GM12873 (cell line): ENCODE measurements around the gene CLCN5.
A peak's percentile ranks its signal among the peaks of the same experiment; 100 is the strongest.

Source experiments
- TF ChIP-seq, protein P1 (sequence below): IDR thresholded peaks from 2 replicates; pipeline ENCODE4 v1.5.1; 2012; ENCODE audit warnings: low read depth, mild to moderate bottlenecking, moderate library complexity, low read length, control low read depth; ENCODE audit not compliant: insufficient read depth; ENCODE audit errors: missing control alignments

Gene CLCN5

DNA sequence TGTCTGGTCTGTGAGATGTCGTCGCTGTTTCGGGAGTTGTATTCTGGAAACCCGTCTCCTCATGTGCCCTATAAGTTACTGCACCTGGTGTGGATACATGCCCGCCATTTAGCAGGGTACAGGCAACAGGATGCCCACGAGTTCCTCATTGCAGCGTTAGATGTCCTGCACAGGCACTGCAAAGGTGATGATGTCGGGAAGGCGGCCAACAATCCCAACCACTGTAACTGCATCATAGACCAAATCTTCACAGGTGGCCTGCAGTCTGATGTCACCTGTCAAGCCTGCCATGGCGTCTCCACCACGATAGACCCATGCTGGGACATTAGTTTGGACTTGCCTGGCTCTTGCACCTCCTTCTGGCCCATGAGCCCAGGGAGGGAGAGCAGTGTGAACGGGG, 41.7 kb upstream of the CLCN5 start:
- TF ChIP-seq, protein P1, sequence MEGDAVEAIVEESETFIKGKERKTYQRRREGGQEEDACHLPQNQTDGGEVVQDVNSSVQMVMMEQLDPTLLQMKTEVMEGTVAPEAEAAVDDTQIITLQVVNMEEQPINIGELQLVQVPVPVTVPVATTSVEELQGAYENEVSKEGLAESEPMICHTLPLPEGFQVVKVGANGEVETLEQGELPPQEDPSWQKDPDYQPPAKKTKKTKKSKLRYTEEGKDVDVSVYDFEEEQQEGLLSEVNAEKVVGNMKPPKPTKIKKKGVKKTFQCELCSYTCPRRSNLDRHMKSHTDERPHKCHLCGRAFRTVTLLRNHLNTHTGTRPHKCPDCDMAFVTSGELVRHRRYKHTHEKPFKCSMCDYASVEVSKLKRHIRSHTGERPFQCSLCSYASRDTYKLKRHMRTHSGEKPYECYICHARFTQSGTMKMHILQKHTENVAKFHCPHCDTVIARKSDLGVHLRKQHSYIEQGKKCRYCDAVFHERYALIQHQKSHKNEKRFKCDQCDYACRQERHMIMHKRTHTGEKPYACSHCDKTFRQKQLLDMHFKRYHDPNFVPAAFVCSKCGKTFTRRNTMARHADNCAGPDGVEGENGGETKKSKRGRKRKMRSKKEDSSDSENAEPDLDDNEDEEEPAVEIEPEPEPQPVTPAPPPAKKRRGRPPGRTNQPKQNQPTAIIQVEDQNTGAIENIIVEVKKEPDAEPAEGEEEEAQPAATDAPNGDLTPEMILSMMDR = no peak

DNA sequence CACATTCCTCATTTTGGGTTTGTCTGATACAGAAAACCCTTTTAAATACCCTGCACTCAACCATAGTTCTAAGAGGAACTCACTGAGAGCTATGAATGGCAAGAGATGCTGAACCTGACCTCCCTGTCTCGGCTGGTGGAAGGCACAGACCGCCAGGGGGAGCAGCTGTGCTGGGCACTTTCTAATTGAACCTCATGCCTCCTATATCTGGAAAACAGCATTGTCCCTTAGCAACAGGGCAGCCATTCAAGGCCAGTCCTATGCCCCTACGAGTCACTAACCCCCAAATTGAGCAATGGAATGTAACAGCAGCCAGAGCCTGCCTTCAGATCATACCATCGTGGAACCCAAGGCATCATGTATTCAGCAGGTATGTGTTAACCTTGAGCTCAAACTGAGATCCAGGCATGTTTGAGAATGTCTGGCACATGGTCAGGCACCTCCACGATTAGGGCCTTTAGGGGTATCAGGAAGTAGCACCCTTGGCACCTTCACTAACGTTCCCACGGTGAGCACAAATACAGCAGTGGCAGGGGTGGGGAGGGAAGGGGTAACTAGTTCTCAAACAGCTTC, 38.0 kb upstream of the CLCN5 start:
- TF ChIP-seq, protein P1 = peak; percentile 92

DNA sequence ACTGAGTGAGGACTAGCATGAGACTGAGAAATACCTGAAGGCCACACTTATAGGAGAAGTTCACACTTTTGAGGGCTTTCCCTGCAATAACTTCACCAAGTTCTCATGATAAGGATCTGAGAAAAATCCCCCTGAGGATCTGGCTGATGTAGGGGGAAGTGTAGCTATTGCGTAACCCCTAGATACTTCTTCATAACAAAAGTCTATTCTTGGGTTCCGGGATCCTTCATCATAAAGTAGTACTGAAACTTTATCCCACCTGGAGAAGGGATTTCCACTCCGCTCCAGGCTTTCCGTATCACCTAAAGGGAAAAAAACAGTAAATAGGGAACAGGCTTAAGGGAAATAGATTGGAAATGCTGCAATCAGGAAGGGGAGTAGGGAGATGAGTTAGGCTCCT, 29.9 kb upstream of the CLCN5 start:
- TF ChIP-seq, protein P1 = no peak

DNA sequence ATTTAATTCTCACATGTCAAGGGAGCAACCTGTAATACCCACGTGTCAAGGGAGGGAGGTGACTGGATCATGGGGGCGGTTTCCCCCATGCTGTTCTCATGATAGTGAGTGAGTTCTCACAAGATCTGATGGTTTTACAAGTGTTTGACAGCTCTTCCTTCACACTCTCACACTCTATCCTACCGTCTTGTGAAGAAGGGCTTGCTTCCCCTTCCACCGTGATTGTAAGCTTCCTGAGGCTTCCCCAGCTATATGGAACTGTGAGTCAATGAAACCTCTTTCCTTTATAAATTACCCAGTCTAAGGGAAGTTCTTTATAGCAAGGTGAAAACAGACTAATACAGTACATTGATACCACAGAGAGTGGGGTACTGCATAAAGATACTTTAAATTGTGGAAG, 25.4 kb upstream of the CLCN5 start:
- TF ChIP-seq, protein P1 = no peak

DNA sequence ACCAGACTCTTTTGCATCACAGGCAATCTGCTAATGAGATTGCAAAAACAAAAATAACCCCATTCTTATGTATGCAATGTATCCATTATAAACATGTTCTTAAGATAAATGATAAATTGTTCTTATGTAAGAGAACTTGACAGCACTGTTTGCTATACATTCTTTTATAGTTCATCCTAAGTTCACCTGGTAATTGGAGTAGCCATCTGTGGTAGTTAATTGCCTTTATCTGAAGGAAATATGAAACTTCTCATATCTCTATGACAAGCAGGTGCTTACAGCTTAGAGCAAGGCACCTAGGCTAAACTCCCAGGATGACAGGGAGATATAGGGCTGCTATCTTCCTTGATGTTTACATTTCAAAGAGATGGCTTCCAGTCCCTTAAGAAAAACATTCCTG, 21.3 kb upstream of the CLCN5 start:
- TF ChIP-seq, protein P1 = no peak

DNA sequence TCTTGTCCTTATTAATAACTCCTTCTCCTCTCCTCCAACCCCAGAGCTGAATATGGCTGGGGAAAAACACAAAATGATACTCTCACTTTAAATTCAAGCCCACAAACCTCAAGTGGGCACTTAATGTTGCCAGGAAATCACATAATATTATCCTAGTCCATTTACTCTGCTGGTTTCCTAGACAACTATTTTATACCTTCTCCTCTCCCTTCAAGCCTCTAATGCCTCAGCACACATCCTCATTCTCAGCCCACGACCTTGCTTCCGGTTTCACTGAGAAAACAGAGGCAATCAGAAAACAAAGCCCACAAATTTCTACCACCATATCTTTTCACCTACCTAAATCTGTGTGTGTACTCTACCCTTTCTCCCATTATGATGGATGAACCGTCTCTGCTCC, 12.1 kb upstream of the CLCN5 start:
- TF ChIP-seq, protein P1 = no peak

DNA sequence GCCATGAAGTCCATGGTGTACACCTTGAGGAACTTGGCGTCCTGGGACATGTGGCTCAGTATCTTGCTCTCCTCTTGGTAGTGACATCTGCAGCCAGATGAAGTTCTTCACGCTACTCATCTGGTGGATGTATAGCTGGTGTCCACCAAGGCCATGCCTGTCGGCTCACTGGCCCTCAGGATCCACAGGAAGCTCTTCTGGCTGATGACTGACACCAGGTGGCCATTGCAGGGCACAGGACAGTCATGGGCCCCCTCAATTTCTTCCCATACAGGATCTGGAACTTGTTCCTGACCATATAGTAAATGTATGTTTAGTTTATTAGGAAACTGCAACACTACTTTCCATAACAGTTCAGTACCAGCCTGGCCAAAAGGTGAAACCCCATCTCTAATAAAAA, 10.3 kb upstream of the CLCN5 start:
- TF ChIP-seq, protein P1 = no peak
